Smooth muscle cell of the brain vasculature (primary cell): Measurements from ENCODE around the gene PEPD.

Experiments
- DNase-seq: peaks from one replicate; pipeline ENCODE4 v3.0.0-alpha.2; 2012; ENCODE audit warnings: low read depth, low spot score

PEPD gene

GRCh38 chr19:33459222-33460090 is 62.1 kb downstream of the PEPD start:
- DNase-seq = no peak

GRCh38 chr19:33458807-33459206 is 62.8 kb downstream of the PEPD start:
- DNase-seq = no peak

GRCh38 chr19:33458171-33458633 is 63.4 kb downstream of the PEPD start:
- DNase-seq = no peak

- no peak for DNase-seq
Measured at GRCh38 chr19:33456845-33457220, 64.8 kb downstream of the PEPD start.

- DNase-seq = no peak
Measured at GRCh38 chr19:33456076-33456844, 65.3 kb downstream of the PEPD start.

GRCh38 chr19:33453265-33453664 is 68.3 kb downstream of the PEPD start:
- DNase-seq = no peak

GRCh38 chr19:33450689-33451088 is 70.9 kb downstream of the PEPD start:
- no peak for DNase-seq

- no peak for DNase-seq
Measured at GRCh38 chr19:33449799-33450198, 71.8 kb downstream of the PEPD start.

- DNase-seq = no peak
Measured at GRCh38 chr19:33448159-33448516, 73.5 kb downstream of the PEPD start.

- no peak for DNase-seq
Measured at GRCh38 chr19:33447336-33448158, 74.0 kb downstream of the PEPD start.

- DNase-seq = no peak
Measured at GRCh38 chr19:33446330-33447293, 75.0 kb downstream of the PEPD start.

GRCh38 chr19:33445442-33446329 is 75.9 kb downstream of the PEPD start:
- no peak for DNase-seq

- DNase-seq = no peak
Measured at GRCh38 chr19:33444562-33445441, 76.8 kb downstream of the PEPD start.

GRCh38 chr19:33443638-33444561 is 77.7 kb downstream of the PEPD start:
- no peak for DNase-seq

GRCh38 chr19:33442706-33443105 is 78.9 kb downstream of the PEPD start:
- DNase-seq = no peak

GRCh38 chr19:33441828-33442227 is 79.8 kb downstream of the PEPD start:
- no peak for DNase-seq

GRCh38 chr19:33441277-33441699 is 80.3 kb downstream of the PEPD start:
- DNase-seq = no peak

GRCh38 chr19:33440682-33441081 is 80.9 kb downstream of the PEPD start:
- DNase-seq = no peak
